ENCODE data around the gene ACSL1. TPM values are rescaled to one million over a fixed set of nuclear protein-coding genes. Genes with fewer than 3 reads are reported as not detected.

ACSL1 gene
- total RNA-seq, 4 donors from 2014 or later: 43.5 to 136 (median 52.0) TPM

DNA sequence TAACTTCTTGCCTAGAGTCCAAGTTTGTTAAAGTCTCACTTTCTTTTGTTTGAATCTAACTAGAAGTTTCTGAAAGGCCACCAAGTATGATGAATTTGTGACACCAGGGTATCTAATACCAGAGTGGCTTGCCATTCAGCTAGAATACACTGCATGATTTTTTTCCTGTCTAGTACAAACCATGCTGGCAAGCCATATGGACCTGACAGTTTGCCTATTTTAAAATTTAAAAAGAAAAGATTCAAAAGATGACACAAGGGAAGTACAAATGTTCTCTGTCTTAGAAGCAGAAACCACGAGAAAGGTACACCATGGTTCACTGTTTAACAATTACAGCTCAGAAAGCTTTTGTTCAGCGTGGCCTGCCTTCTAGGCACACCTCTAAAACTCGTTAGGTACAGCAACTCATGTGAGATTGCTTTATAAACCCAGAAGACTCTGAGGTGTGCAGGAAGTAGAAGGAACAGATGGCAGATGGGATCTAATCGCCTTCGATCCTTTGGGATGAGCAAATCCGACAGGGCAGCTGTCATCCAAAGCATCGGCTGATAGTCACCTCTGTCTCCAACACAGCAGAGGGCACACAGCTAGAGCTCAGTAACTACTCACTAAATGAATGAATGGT lies 56.5 kb downstream of the ACSL1 start:
- H3K4me3 ChIP-seq: no peak overlapping the region
- no peaks in the 10 kb centered on the region for H3K4me1 ChIP-seq
- WGBS: 92% methylated on average over 7 of the region's 7 CpGs
- H3K27me3 ChIP-seq: no peaks in the 10 kb centered on the region
- no peak for TF ChIP-seq POLR2A (IDR thresholded peaks at IDR 0.05; ENCODE audit: low read depth)
- no peak for TF ChIP-seq POLR2AphosphoS5 (IDR thresholded peaks at IDR 0.05)
- TF ChIP-seq, protein P1, sequence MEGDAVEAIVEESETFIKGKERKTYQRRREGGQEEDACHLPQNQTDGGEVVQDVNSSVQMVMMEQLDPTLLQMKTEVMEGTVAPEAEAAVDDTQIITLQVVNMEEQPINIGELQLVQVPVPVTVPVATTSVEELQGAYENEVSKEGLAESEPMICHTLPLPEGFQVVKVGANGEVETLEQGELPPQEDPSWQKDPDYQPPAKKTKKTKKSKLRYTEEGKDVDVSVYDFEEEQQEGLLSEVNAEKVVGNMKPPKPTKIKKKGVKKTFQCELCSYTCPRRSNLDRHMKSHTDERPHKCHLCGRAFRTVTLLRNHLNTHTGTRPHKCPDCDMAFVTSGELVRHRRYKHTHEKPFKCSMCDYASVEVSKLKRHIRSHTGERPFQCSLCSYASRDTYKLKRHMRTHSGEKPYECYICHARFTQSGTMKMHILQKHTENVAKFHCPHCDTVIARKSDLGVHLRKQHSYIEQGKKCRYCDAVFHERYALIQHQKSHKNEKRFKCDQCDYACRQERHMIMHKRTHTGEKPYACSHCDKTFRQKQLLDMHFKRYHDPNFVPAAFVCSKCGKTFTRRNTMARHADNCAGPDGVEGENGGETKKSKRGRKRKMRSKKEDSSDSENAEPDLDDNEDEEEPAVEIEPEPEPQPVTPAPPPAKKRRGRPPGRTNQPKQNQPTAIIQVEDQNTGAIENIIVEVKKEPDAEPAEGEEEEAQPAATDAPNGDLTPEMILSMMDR (IDR thresholded peaks at IDR 0.05): no peak
- no peak for TF ChIP-seq EP300 (IDR thresholded peaks at IDR 0.05)
- no peak overlapping the region for H3K27ac ChIP-seq (replicated peaks in 1 of 4)
- intact Hi-C loops (cut with DNase I): no loop called here
- H3K36me3 ChIP-seq: peaks cover 28 to 98% (median 77%) of the 10 kb centered on the region in 4 donors
- no peak for DNase-seq (ENCODE audit: extremely low spot score)
- H3K9me3 ChIP-seq: no peaks in the 10 kb centered on the region

DNA sequence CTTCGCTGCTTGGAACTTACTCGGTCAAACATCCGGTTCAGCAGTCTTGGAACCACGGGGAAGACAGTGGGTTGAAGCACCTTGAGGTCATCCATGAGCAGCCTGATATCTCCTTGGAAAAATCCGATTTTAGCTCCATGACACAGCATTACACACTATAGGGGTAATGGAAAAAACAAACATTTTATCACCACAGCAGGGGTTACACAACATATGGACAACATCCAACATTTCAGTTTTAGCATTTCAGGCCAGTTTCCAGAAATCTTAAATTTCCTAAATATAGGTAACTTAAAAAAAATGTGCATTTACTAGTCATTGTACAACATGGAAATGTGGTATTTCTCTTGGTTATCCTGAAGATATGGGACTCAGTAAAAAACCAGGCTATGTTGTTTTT lies 57.5 kb downstream of the ACSL1 start:
- 90% methylated on average over 5 of the region's 5 CpGs for WGBS

DNA sequence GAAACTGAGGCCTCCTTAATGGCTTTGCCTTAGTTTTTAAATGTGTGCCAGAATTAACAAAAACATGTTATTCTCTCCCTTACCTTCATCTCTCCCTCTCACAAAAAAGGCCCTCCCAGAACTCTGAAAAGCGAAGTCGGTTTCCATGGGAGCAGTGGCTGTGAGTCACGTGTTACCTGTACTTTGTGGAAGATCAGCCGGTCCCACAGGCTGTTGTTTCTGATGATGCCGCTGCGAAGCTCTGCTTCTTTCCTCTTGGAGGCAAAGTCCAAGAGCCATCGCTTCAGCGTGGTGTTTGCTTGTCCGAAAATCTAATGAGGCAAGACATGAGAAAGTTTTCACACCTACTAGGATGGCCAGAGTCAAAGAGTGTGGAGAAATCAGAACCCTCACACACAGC lies 59.3 kb downstream of the ACSL1 start:
- Histone ChIP-seq H3K9me3 (no peaks in the 10 kb centered on the region), H3K27ac (replicated peaks in 1 of 4) (no peak overlapping the region), H3K27me3 (no peaks in the 10 kb centered on the region), H3K4me1 (peaks cover 0 to 10% (median 0%) of the 10 kb centered on the region in 4 donors), H3K36me3 (peaks cover 31 to 98% (median 78%) of the 10 kb centered on the region in 4 donors), H3K4me3 (no peak overlapping the region)
- intact Hi-C loops (cut with DNase I): no loop called here
- no peak for TF ChIP-seq EP300 (IDR thresholded peaks at IDR 0.05)
- TF ChIP-seq, protein P1 (IDR thresholded peaks at IDR 0.05): no peak
- no peak for TF ChIP-seq POLR2AphosphoS5 (IDR thresholded peaks at IDR 0.05)
- no peak for TF ChIP-seq POLR2A (IDR thresholded peaks at IDR 0.05; ENCODE audit: low read depth)
- no peak for DNase-seq (ENCODE audit: extremely low spot score)
- 92% methylated on average over 8 of the region's 9 CpGs for WGBS

More for the DNA sequence above, 57.5 kb downstream of the ACSL1 start:
- Histone ChIP-seq H3K4me3 (no peak overlapping the region), H3K9me3 (no peaks in the 10 kb centered on the region), H3K27ac (replicated peaks in 1 of 4) (no peak overlapping the region), H3K27me3 (no peaks in the 10 kb centered on the region), H3K4me1 (peaks cover 0 to 3% (median 0%) of the 10 kb centered on the region in 4 donors), H3K36me3 (peaks cover 35 to 98% (median 73%) of the 10 kb centered on the region in 4 donors)
- no peak for DNase-seq (ENCODE audit: extremely low spot score)
- intact Hi-C loops (cut with DNase I): no loop called here
- no peak for TF ChIP-seq EP300 (IDR thresholded peaks at IDR 0.05)
- no peak for TF ChIP-seq POLR2AphosphoS5 (IDR thresholded peaks at IDR 0.05)
- TF ChIP-seq POLR2A (IDR thresholded peaks at IDR 0.05; ENCODE audit: low read depth): no peak
- TF ChIP-seq, protein P1 (IDR thresholded peaks at IDR 0.05): no peak

DNA sequence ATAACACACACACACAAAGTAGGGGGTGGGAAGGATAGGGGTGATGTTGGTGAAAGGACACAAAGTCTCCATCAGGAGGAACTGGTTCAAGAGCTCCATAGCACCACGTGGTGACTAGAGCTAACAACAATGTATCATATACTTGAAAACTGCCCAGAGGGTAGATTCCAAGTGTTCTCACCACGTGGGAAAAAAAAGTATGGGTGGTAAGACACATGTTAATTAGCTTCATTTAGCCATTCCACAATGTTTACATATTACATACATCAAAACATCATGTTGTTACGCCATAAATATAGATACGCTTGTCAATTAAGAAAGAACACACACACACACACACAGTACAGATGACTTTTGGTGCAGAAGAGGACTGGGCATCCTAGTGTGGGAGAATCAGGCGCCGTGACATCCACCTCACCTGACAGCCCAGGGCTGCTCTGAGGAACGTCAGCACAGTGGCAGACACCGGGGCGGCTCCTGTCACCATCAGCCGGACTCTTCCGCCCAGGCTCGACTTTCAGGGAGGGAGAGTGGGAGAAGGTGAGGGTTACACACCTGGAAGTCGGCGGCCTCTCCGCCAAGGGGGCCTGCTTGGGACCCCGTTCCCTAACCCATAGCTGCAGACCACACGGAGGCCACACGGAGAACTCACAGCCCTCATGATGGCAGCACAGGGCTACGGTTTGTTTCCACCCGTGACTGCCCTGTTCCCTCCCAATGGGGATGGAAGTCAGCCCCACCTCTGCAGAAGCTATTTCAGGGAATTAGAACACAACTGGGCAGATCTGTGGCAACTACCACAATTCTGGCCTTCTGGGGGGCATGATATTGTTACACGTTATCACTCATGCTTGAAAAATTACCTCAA lies 60.1 kb downstream of the ACSL1 start:
- Histone ChIP-seq H3K4me3 (no peak overlapping the region), H3K27ac (replicated peaks in 1 of 4) (no peak overlapping the region), H3K27me3 (no peaks in the 10 kb centered on the region), H3K9me3 (no peaks in the 10 kb centered on the region), H3K36me3 (peaks cover 31 to 100% (median 81%) of the 10 kb centered on the region in 4 donors), H3K4me1 (peaks cover 0 to 10% (median 0%) of the 10 kb centered on the region in 4 donors)
- DNase-seq (ENCODE audit: extremely low spot score): no peak
- 89% methylated on average over 14 of the region's 21 CpGs for WGBS
- TF ChIP-seq, protein P1 (IDR thresholded peaks at IDR 0.05): no peak
- TF ChIP-seq POLR2AphosphoS5 (IDR thresholded peaks at IDR 0.05) (no peak), POLR2A (IDR thresholded peaks at IDR 0.05; ENCODE audit: low read depth) (no peak), EP300 (IDR thresholded peaks at IDR 0.05) (no peak)
- intact Hi-C loops (cut with DNase I): no loop called here

All from esophagus muscularis mucosa (tissue), 4 donors.